DOHH2 (cell line): ENCODE measurements around the gene CIDEB.

Experiments used
- H3F3A ChIP-seq: fragments of 200-600 bp; sonication (generic), shearing (Covaris generic); 2 replicates; pipeline ENCODE4 v1.6.0; 2016; ENCODE audit warnings: antibody characterized with exemption, mild to moderate bottlenecking; ENCODE audit not compliant: control insufficient read depth, insufficient read depth
- H3K27ac ChIP-seq: fragments of 200-600 bp; sonication (generic); 2 replicates; pipeline ENCODE4 v1.5.1; 2014; ENCODE audit warnings: low read depth, mild to moderate bottlenecking, low read length, moderate library complexity
- H3K27me3 ChIP-seq: fragments of 200-600 bp; sonication (generic); 2 replicates; pipeline ENCODE4 v1.6.1; 2014; ENCODE audit warnings: mild to moderate bottlenecking, low read length, mixed read lengths; ENCODE audit not compliant: control insufficient read depth
- H3K36me3 ChIP-seq: fragments of 200-600 bp; sonication (generic); 2 replicates; pipeline ENCODE4 v1.6.1; 2014; ENCODE audit warnings: mild to moderate bottlenecking, low read length, moderate library complexity, mixed read lengths; ENCODE audit not compliant: control insufficient read depth
- H3K4me1 ChIP-seq: fragments of 200-600 bp; sonication (generic); 2 replicates; pipeline ENCODE4 v1.6.1; 2014; ENCODE audit warnings: mild to moderate bottlenecking, low read length, mixed read lengths; ENCODE audit not compliant: control insufficient read depth
- H3K4me2 ChIP-seq: fragments of 200-600 bp; sonication (generic); 2 replicates; pipeline ENCODE4 v1.6.0; 2014; ENCODE audit warnings: mild to moderate bottlenecking, low read length, moderate library complexity
- H3K4me3 ChIP-seq: fragments of 200-600 bp; sonication (generic); 2 replicates; pipeline ENCODE4 v1.5.1; 2014; ENCODE audit warnings: mild to moderate bottlenecking, low read length, mixed read lengths
- H3K79me2 ChIP-seq: fragments of 200-600 bp; sonication (generic); 2 replicates; pipeline ENCODE4 v1.6.1; 2014; ENCODE audit warnings: mild to moderate bottlenecking, low read length, mixed read lengths; ENCODE audit not compliant: control insufficient read depth
- H3K9me2 ChIP-seq: fragments of 200-600 bp; sonication (generic); replicated peaks from 2 replicates; pipeline ENCODE4 v1.6.1; 2014; ENCODE audit warnings: mild to moderate bottlenecking, low read length, mixed read lengths; ENCODE audit not compliant: control insufficient read depth
- H3K9me3 ChIP-seq: fragments of 200-600 bp; sonication (generic); 2 replicates; pipeline ENCODE4 v1.6.1; 2014; ENCODE audit warnings: antibody characterized with exemption, low read length, mixed read lengths; ENCODE audit not compliant: control insufficient read depth, insufficient read depth
- H4K20me1 ChIP-seq: fragments of 200-600 bp; sonication (generic); 2 replicates; pipeline ENCODE4 v1.6.0; 2014; ENCODE audit warnings: low read depth, mild to moderate bottlenecking, antibody characterized with exemption, low read length, moderate library complexity; ENCODE audit not compliant: control insufficient read depth, insufficient read depth
- CTCF ChIP-seq: fragments of 200-600 bp; sonication (generic); IDR thresholded peaks from one replicate; pipeline ENCODE4 v1.5.1; 2014; ENCODE audit warnings: antibody characterized with exemption, mild to moderate bottlenecking, low read depth, low read length; ENCODE audit not compliant: poor library complexity, severe bottlenecking
- EZH2phosphoT487 ChIP-seq: fragments of 200-600 bp; sonication (generic); IDR thresholded peaks from 2 replicates; pipeline ENCODE4 v1.6.1; 2017; ENCODE audit warnings: borderline replicate concordance, mild to moderate bottlenecking, antibody characterized with exemption, low read length, moderate library complexity, mixed read lengths

CIDEB gene

GRCh38 chr14:24315807-24316596 lies 8.2 kb upstream of the CIDEB start:
- Histone ChIP-seq H3K9me2 (no peaks in the 10 kb centered on the region), H3K36me3 (peaks cover 20% of the 10 kb centered on the region), H3K9me3 (no peaks in the 10 kb centered on the region), H3K4me3 (no peak overlapping the region), H3K27ac (no peak overlapping the region), H3F3A (peaks cover 10% of the 10 kb centered on the region; the same call in 1 of the 2 replicates), H3K4me2 (no peak overlapping the region), H3K27me3 (peaks cover 13% of the 10 kb centered on the region), H3K79me2 (0 out of 2 replicates have a peak, but pooled peaks cover 2% of the 10 kb centered on the region), H4K20me1 (no peaks in the 10 kb centered on the region), H3K4me1 (peaks cover 29% of the 10 kb centered on the region)
- TF ChIP-seq EZH2phosphoT487 (no peak), CTCF (no peak)

GRCh38 chr14:24315243-24315806 lies 7.5 kb upstream of the CIDEB start:
- H3K27me3 ChIP-seq, result peaks cover 13% of the 10 kb centered on the region
- H3K9me2 ChIP-seq, result no peaks in the 10 kb centered on the region
- no peak overlapping the region for H3K27ac ChIP-seq
- peaks cover 10% of the 10 kb centered on the region; the same call in 1 of the 2 replicates for H3F3A ChIP-seq
- 0 out of 2 replicates have a peak, but pooled peaks cover 2% of the 10 kb centered on the region for H3K79me2 ChIP-seq
- no peak for TF ChIP-seq CTCF
- no peak for TF ChIP-seq EZH2phosphoT487
- H4K20me1 ChIP-seq, result no peaks in the 10 kb centered on the region
- H3K36me3 ChIP-seq, result peaks cover 22% of the 10 kb centered on the region
- H3K4me3 ChIP-seq, result no peak overlapping the region
- H3K4me1 ChIP-seq, result peaks cover 36% of the 10 kb centered on the region
- H3K4me2 ChIP-seq, result no peak overlapping the region
- no peaks in the 10 kb centered on the region for H3K9me3 ChIP-seq

DNA sequence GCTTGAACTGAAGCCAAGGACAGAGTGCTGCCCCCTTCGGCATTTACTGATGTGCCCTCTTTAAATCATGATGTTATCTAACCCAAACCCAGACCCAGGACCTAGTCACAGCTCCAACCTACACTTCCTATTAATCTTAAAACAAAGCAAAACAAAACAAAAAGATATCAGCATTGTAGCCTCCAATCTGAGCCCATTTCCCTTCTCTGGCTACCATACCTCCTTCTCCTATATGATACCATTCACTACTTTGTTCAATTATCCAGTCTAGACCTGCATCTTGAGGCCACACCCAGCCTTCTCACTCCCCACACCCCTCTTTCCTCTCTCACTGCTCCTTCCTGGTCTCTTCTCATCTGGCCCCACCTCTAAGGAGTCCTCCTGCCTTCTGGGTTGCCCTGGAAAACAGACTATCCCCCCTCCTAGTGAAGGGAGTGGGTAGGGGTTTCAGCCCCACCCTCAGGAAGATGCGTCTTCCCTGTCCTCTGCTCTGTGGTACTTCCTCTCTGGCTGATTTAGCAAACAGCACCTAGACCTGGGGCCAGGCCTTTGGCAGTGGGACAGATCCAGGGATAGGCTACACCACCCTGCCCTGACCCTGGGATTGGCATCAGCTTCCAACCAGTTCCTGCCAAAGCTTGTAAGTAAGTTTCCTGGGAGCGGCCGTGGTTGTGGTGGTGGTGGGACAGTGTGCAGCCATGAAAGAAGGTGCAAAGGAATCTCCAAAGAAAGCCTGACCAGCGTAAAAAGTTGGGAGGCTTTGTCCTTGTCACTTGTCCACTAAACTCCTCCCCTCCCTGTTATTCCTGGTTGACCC lies 6.8 kb upstream of the CIDEB start:
- H4K20me1 ChIP-seq, result no peaks in the 10 kb centered on the region
- peaks cover 7% of the 10 kb centered on the region; the same call in 1 of the 2 replicates for H3K27me3 ChIP-seq
- H3K27ac ChIP-seq, result no peak overlapping the region
- H3K4me1 ChIP-seq, result peaks cover 41% of the 10 kb centered on the region
- no peaks in the 10 kb centered on the region for H3K9me2 ChIP-seq
- no peak overlapping the region for H3K4me3 ChIP-seq
- H3K4me2 ChIP-seq, result no peak overlapping the region
- H3F3A ChIP-seq, result peaks cover 10% of the 10 kb centered on the region; the same call in 1 of the 2 replicates
- H3K36me3 ChIP-seq, result peaks cover 29% of the 10 kb centered on the region
- TF ChIP-seq EZH2phosphoT487 (no peak), CTCF (no peak)
- H3K79me2 ChIP-seq, result 0 out of 2 replicates have a peak, but pooled peaks cover 2% of the 10 kb centered on the region
- H3K9me3 ChIP-seq, result no peaks in the 10 kb centered on the region
